ENCODE measurements around the gene HOXB4.

The HOXB4 gene

GRCh38 chr17:48611213-48611612, 33.1 kb upstream of the HOXB4 start:
- no peak for DNase-seq (ENCODE audit: low read depth)
- no peak for TF ChIP-seq CTCF (IDR thresholded peaks at IDR 0.05; ENCODE audit: low read depth, low read length, missing control alignments)
- in situ Hi-C loops (cut with HindIII; ENCODE audit: low sequenced_read_pairs), result no loop called here
- H3K4me3 ChIP-seq (ENCODE audit: low read depth, low read length), result no peak overlapping the region

- TF ChIP-seq CTCF (IDR thresholded peaks at IDR 0.05; ENCODE audit: low read depth, low read length, missing control alignments), result no peak
- in situ Hi-C loops (cut with HindIII; ENCODE audit: low sequenced_read_pairs), result no loop called here
- H3K4me3 ChIP-seq (ENCODE audit: low read depth, low read length), result peak within 1 kb of the TSS; percentile 26
- no peak for DNase-seq (ENCODE audit: low read depth)
Observed at GRCh38 chr17:48610282-48611211, 32.4 kb upstream of the HOXB4 start, which contains the start of gene HOXB7. Gene HOXB7 (minus strand): TSS chr17:48611017. CDS start chr17:48610918, 99 bp downstream.

DNA sequence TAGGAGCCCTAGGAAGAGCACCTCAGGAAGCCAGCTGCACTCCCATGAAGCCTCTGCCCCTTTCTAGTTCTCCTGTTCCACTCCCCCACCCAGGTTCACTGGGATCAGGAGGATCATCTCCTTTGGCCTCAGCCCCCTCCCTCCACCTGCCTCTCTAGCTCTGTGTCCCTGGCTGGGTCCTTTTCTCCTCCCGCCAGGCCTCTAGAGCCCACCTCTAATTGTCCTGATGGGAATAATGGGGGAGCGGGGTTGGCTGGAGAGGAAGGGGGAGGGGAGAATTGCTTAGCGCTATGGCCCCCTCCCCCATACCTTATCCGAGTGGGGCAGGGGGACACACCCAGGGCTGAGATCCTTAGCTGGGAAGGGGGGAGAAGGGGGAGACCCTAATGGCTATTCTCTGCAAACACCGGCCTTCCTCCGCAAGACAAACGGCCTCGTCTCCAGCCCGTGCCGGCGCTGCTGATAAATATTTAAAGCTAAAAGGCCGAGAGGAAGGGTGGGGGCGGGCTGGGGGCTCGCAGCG, 31.7 kb upstream of the HOXB4 start:
- DNase-seq (ENCODE audit: low read depth), result no peak
- in situ Hi-C loops (cut with HindIII; ENCODE audit: low sequenced_read_pairs), result no loop called here
- no peak for TF ChIP-seq CTCF (IDR thresholded peaks at IDR 0.05; ENCODE audit: low read depth, low read length, missing control alignments)
- H3K4me3 ChIP-seq (ENCODE audit: low read depth, low read length), result no peak overlapping the region

DNA sequence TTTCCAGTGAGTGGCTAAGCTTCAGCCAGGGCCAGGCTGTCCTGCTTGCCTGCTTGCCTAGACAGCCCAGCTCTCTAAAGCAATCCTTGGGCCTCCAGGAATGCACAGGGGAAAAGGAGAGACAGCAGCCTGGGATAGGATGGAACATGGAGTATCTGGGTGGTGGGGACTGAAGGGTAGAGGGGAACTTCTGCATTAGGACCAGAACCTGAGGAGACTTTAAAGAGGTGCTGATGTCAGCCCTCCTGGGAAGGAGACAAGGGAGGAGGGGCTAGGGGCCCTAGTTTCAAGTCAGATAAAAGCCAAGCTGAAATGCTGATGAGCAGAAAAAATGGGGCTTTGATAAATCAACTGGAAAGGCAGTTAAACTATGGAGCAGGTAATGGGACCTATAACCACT, 30.9 kb upstream of the HOXB4 start:
- no peak for TF ChIP-seq CTCF (IDR thresholded peaks at IDR 0.05; ENCODE audit: low read depth, low read length, missing control alignments)
- H3K4me3 ChIP-seq (ENCODE audit: low read depth, low read length), result no peak overlapping the region
- in situ Hi-C loops (cut with HindIII; ENCODE audit: low sequenced_read_pairs), result no loop called here
- no peak for DNase-seq (ENCODE audit: low read depth)

DNA sequence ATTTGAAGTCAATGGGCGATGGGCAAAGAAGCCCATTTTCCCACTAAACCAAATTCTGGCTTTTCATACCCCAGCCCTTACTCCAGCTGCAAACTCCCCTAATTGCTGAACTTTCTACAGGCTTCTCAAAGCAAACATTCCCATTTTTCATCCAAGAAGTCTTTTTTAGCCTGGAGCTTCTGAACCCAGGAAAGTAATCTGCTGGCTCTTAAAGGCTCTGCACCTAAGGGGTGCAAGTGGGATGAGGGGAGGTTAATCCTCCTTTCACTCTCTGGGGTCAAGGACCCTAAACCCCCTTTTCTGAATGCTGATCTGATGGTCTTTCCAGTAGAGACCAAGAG, 30.3 kb upstream of the HOXB4 start:
- no peak overlapping the region for H3K4me3 ChIP-seq (ENCODE audit: low read depth, low read length)
- no peak for DNase-seq (ENCODE audit: low read depth)
- in situ Hi-C loops (cut with HindIII; ENCODE audit: low sequenced_read_pairs), result no loop called here
- TF ChIP-seq CTCF (IDR thresholded peaks at IDR 0.05; ENCODE audit: low read depth, low read length, missing control alignments), result no peak

GRCh38 chr17:48606892-48607614, 28.9 kb upstream of the HOXB4 start:
- no peak overlapping the region for H3K4me3 ChIP-seq (ENCODE audit: low read depth, low read length)
- no peak for DNase-seq (ENCODE audit: low read depth)
- in situ Hi-C loops (cut with HindIII; ENCODE audit: low sequenced_read_pairs), result no loop called here
- TF ChIP-seq CTCF (IDR thresholded peaks at IDR 0.05; ENCODE audit: low read depth, low read length, missing control alignments), result no peak
